RWPE2 (cell line): ENCODE measurements around the gene SRBD1.

ENCODE experiments used
- ATAC-seq: fragments of 200-7000 bp; cut with Tn5 transposase; 3 replicates; pipeline ENCODE4 v1.9.1; 2021; ENCODE audit warnings: low read depth
- DNase-seq: peaks from one replicate; pipeline ENCODE4 v3.0.0-alpha.2; 2020; ENCODE audit warnings: low spot score
- H3K27ac ChIP-seq: fragments of 450-650 bp; 2 replicates; pipeline ENCODE4 v1.5.1; 2017; ENCODE audit warnings: mild to moderate bottlenecking; ENCODE audit not compliant: poor library complexity, severe bottlenecking
- H3K27me3 ChIP-seq: fragments of 250-450 bp; sonication (Bioruptor Pico); 2 replicates; pipeline ENCODE4 v1.5.1; 2021; ENCODE audit warnings: mild to moderate bottlenecking, moderate library complexity; ENCODE audit not compliant: insufficient read depth, poor library complexity, severe bottlenecking
- H3K36me3 ChIP-seq: fragments of 250-450 bp; sonication (Bioruptor Pico); 2 replicates; pipeline ENCODE4 v1.5.1; 2020; ENCODE audit warnings: low read depth, mild to moderate bottlenecking, moderate library complexity
- H3K4me1 ChIP-seq: fragments of 250-450 bp; sonication (Bioruptor Pico); 2 replicates; pipeline ENCODE4 v1.5.1; 2021; ENCODE audit warnings: mild to moderate bottlenecking, moderate library complexity; ENCODE audit not compliant: insufficient read depth, poor library complexity, severe bottlenecking
- H3K4me3 ChIP-seq: fragments of 250-450 bp; sonication (Bioruptor Pico); 2 replicates; pipeline ENCODE4 v1.5.1; 2021; ENCODE audit warnings: mild to moderate bottlenecking, moderate library complexity; ENCODE audit not compliant: severe bottlenecking
- H3K9me3 ChIP-seq: fragments of 250-450 bp; sonication (Bioruptor Pico); 2 replicates; pipeline ENCODE4 v1.5.1; 2021; ENCODE audit warnings: mild to moderate bottlenecking, moderate library complexity; ENCODE audit not compliant: severe bottlenecking
- CTCF ChIP-seq: fragments of 450-650 bp; IDR thresholded peaks from one replicate; pipeline ENCODE4 v1.5.1; 2017; ENCODE audit warnings: mild to moderate bottlenecking, moderate library complexity; ENCODE audit not compliant: poor library complexity, severe bottlenecking

Gene SRBD1

GRCh38 chr2:45648636-45649035 lies 37.6 kb upstream of the SRBD1 start:
- no peaks in the 10 kb centered on the region for H3K36me3 ChIP-seq
- no peaks in the 10 kb centered on the region for H3K27me3 ChIP-seq
- peaks cover 3% of the 10 kb centered on the region for H3K4me1 ChIP-seq
- no peak overlapping the region for H3K27ac ChIP-seq
- H3K4me3 ChIP-seq = no peak overlapping the region
- DNase-seq = no peak
- no peaks in the 10 kb centered on the region for H3K9me3 ChIP-seq
- ATAC-seq = no peak
- no peak for TF ChIP-seq CTCF

- ATAC-seq (no peak), DNase-seq (no peak)
- Histone ChIP-seq H3K9me3 (no peaks in the 10 kb centered on the region), H3K4me1 (peaks cover 3% of the 10 kb centered on the region), H3K4me3 (no peak overlapping the region), H3K27ac (no peak overlapping the region), H3K27me3 (no peaks in the 10 kb centered on the region), H3K36me3 (no peaks in the 10 kb centered on the region)
- TF ChIP-seq CTCF = no peak
These were observed 37.0 kb upstream of the SRBD1 start for GRCh38 chr2:45647986-45648520.

GRCh38 chr2:45647356-45647755 lies 36.3 kb upstream of the SRBD1 start:
- Histone ChIP-seq H3K4me1 (no peaks in the 10 kb centered on the region), H3K4me3 (no peak overlapping the region), H3K9me3 (no peaks in the 10 kb centered on the region), H3K27ac (no peak overlapping the region), H3K27me3 (no peaks in the 10 kb centered on the region), H3K36me3 (no peaks in the 10 kb centered on the region)
- no peak for ATAC-seq
- TF ChIP-seq CTCF = no peak
- no peak for DNase-seq

- H3K27ac ChIP-seq = no peak overlapping the region
- H3K27me3 ChIP-seq = no peaks in the 10 kb centered on the region
These were observed 35.2 kb upstream of the SRBD1 start for GRCh38 chr2:45646289-45646688.

More at GRCh38 chr2:45646289-45646688, 35.2 kb upstream of the SRBD1 start:
- no peaks in the 10 kb centered on the region for H3K9me3 ChIP-seq
- no peak for TF ChIP-seq CTCF
- DNase-seq (no peak), ATAC-seq (no peak)
- no peaks in the 10 kb centered on the region for H3K4me1 ChIP-seq
- no peaks in the 10 kb centered on the region for H3K36me3 ChIP-seq
- no peak overlapping the region for H3K4me3 ChIP-seq
